Ovary (tissue), 9 donors: ENCODE results near the gene PARN. TPM values are rescaled to one million over a fixed set of nuclear protein-coding genes. Genes with fewer than 3 reads are reported as not detected.
"Not testable (repeated sequence)": the region's sequence is repeated elsewhere in the genome, so short reads cannot be mapped to it uniquely, and the experiment has no call there.

Experiments
- DNase-seq, 5 donors: peaks; one replicate each; pipeline ENCODE4 v3.0.0-alpha.2; 2019 to 2020
- H3K27ac ChIP-seq, 2 donors: fragments of 200-600 bp; one replicate each; pipeline versions ENCODE4 v1.5.1 to v1.8.0; 2019 to 2022
- H3K27me3 ChIP-seq: fragments of 200-600 bp; one replicate; pipeline ENCODE4 v1.8.0; 2022
- H3K36me3 ChIP-seq: fragments of 200-600 bp; sonication (generic); one replicate; pipeline ENCODE4 v1.5.1; 2019
- H3K4me1 ChIP-seq: one replicate; pipeline ENCODE4 v1.8.1; 2013; ENCODE audit warnings: mild to moderate bottlenecking, moderate library complexity; ENCODE audit not compliant: insufficient read depth
- H3K4me3 ChIP-seq: fragments of 200-600 bp; sonication (generic); one replicate; pipeline ENCODE4 v1.5.1; 2017
- H3K9me3 ChIP-seq, 2 donors: fragments of 200-600 bp in 1 of 2; sonication (generic) in 1 of 2; one replicate each; pipeline versions ENCODE4 v1.5.1 to v1.8.1; 2013 to 2019; ENCODE audit warnings: mild to moderate bottlenecking in 1 of 2, moderate library complexity in 1 of 2
- CTCF ChIP-seq, 3 donors: fragments of 450-650 bp in 2 of 3; fragments of 200-600 bp in 1 of 3; IDR thresholded peaks; one replicate each; pipeline versions ENCODE4 v1.5.1 to v1.8.0; 2016 to 2022; ENCODE audit warnings: antibody characterized with exemption in 3 of 3, mild to moderate bottlenecking in 1 of 3
- EP300 ChIP-seq: sonication (generic); formaldehyde crosslinking; IDR thresholded peaks from one replicate; pipeline ENCODE4 v1.6.1; 2017; ENCODE audit warnings: antibody characterized with exemption
- POLR2A ChIP-seq: fragments of 450-650 bp; IDR thresholded peaks from one replicate; pipeline ENCODE4 v1.6.1; 2017; ENCODE audit warnings: antibody characterized with exemption, mild to moderate bottlenecking, moderate library complexity
- WGBS, 3 donors: extraction: QIAGEN DNeasy Blood & Tissue Kit in 1 of 3; methylation state at CpG; one replicate each; pipeline versions ENCODE4 v1.1.5 to v1.1.7; 2013 to 2017; 5-methylcytosine and 5-hydroxymethylcytosine counted together
- intact Hi-C, 4 donors: fragments of 100-400 bp; cut with DNase I; formaldehyde crosslinking; loops; one replicate each; pipeline versions ENCODE4 v1.11.0 to v1.15.1; 2022 to 2023
- polyA plus RNA-seq, 2 donors: library from polyadenylated mRNA; stranded (reverse); fragments of 200-250 nt in 1 of 2; fragments of 350-450 nt in 1 of 2; fragmentation: Illumina TruSeq in 1 of 2; extraction: RNeasy Lipid Tissue Mini Kit (QIAGEN cat#74804) in 1 of 2; gene quantifications; one replicate each; pipeline ENCODE4 v1.2.3, GENCODE V29; 2013 to 2014
- total RNA-seq, 7 donors: library from RNA; depleted of rRNA in 2 of 7; stranded (reverse); fragments of >200 nt in 2 of 7; fragmentation: NEBNext Ultra II Directional in 3 of 7; extraction: Animal tissue kit (Norgen Biotek cat#: 25700) in 3 of 7; gene quantifications; one replicate each; pipeline versions ENCODE4 v1.1.0 to v1.2.4, GENCODE V29; 2016 to 2023
- donor health status: DM: no; HTN: no; CAD: no; lungs with moderate emphysema.
- donor health status: DM: no; HTN: no; CAD: no.
- donor health status: Bipolar disorder and iron deficiency.
- donor health status: DM: yes; HTN: yes; CAD: no.
- donor health status: DM: no; HTN: no; CAD: no.
- donor health status: DM: yes; HTN: yes; CAD: no.

The PARN gene
- total and polyA plus RNA-seq, 9 donors = 19.5 to 42.0 (median 29.0) TPM

DNA sequence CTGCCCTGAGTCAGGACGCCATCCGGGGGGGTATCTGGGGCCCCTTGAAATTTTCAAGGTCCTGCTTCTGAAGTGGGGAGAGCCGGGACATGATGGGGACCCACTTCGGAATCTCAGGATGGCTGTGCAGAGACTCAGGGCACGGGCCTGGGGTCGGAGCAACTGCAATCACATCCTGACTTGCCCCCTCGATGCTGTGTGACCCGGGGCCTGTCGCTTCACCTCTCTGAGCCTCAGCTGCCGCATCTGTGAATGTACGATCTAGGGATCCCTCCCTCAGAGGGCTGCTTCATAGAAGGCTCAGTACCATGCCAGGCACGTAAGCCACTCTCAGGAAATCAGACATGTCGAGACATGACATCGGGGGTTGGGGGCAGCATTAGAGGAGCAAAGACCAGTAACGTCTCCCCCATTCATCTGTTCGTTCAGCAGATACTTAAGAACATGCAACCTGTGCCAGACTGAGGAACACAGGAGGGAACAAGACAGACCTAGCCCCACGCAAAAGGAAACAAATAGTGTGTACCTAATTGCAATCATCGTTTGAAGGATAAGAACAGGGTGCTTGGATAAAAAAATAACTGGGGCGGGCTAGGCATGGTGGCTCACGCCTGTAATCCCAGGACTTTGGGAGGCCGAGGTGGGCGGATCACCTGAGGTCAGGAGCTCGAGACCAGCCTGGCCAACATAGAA is 229.6 kb downstream of the PARN start:
- no peak overlapping the region for H3K27ac ChIP-seq
- TF ChIP-seq POLR2A = no peak

DNA sequence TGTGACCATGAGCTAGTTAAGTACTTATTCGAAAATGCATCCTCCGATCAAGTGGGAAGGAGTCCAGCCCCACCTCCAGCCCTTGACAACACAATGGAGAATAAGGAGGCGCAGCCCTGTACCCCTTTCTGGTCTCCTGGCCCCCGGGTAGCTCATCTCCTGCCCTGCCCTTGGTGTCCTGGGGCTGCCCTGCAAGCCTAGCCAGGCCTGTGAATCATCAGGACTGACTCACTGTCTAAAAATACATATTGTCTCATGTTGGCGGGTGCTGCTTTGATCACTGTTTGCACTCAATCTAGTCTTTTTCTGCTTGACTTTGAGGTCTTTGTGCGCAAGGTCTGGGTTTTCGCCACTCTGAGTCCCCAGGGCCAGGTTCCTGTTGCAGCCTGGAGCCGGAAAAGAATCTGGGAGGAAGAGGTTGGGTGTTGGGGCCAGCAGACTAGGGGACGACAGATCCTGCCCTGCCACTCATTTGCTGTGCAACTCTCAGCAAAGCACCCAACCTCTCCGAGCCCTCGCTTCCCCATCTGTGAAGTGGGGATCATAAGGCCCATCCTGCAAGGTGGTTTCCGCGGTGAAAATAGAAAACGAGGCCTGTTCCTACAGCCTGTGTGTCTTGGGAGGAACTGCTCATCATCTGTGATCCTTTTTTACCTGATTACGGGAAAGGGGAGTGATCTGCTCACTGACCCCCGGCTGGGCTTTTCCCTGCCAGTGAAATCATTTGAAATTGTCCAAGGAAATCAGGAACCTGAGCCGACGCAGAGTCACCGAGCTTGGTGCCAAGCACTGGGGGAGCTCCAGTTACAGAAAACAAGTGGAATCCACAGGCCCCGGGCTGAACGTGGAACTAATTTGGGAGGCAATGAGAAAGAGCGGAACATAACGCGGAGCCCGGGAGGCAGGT is 230.4 kb downstream of the PARN start:
- no peaks in the 10 kb centered on the region for H3K36me3 ChIP-seq
- no peaks in the 10 kb centered on the region for H3K9me3 ChIP-seq
- no peak for TF ChIP-seq CTCF (IDR thresholded peaks at IDR 0.05)
- no peak for TF ChIP-seq POLR2A
- no peak for TF ChIP-seq EP300
- peak in 4 of 5 donors; percentile 25 to 48 (median 40) for DNase-seq
- H3K4me1 ChIP-seq = peaks cover 10% of the 10 kb centered on the region
- H3K4me3 ChIP-seq = no peak overlapping the region
- H3K27me3 ChIP-seq = no peaks in the 10 kb centered on the region
- intact Hi-C loops = loop anchor here in 1 of 4 donors (10.0 kb wide), 1 partner anchor 125 kb away; no protein-coding TSS in a partner anchor
- 57 to 60% (median 59%) methylated on average over 25 of the region's 25 CpGs for WGBS, 3 donors
- H3K27ac ChIP-seq = no peak overlapping the region

More for the DNA sequence above, 229.6 kb downstream of the PARN start:
- H3K4me3 ChIP-seq = no peak overlapping the region
- H3K36me3 ChIP-seq = no peaks in the 10 kb centered on the region
- DNase-seq = no peak
- WGBS, 3 donors = 89 to 91% (median 89%) methylated on average over 23 of the region's 23 CpGs
- peaks cover 10% of the 10 kb centered on the region for H3K4me1 ChIP-seq
- intact Hi-C loops = loop anchor here in 1 of 4 donors (10.0 kb wide), 1 partner anchor 124 kb away; no protein-coding TSS in a partner anchor
- no peaks in the 10 kb centered on the region for H3K27me3 ChIP-seq
- H3K9me3 ChIP-seq = no peaks in the 10 kb centered on the region

- WGBS, 3 donors = 83 to 94% (median 92%) methylated on average over 11 of the region's 11 CpGs
- no peaks in the 10 kb centered on the region for H3K36me3 ChIP-seq
- H3K4me3 ChIP-seq = no peak overlapping the region
- H3K4me1 ChIP-seq = peaks cover 10% of the 10 kb centered on the region
- TF ChIP-seq CTCF (IDR thresholded peaks at IDR 0.05) = no peak
- TF ChIP-seq EP300 = no peak
- TF ChIP-seq POLR2A = no peak
- no peaks in the 10 kb centered on the region for H3K9me3 ChIP-seq
- intact Hi-C loops = no loop called here
- H3K27me3 ChIP-seq = no peaks in the 10 kb centered on the region
- no peak for DNase-seq
- no peak overlapping the region for H3K27ac ChIP-seq
These were observed 231.9 kb downstream of the PARN start for GRCh38 chr16:14398014-14398717.

DNA sequence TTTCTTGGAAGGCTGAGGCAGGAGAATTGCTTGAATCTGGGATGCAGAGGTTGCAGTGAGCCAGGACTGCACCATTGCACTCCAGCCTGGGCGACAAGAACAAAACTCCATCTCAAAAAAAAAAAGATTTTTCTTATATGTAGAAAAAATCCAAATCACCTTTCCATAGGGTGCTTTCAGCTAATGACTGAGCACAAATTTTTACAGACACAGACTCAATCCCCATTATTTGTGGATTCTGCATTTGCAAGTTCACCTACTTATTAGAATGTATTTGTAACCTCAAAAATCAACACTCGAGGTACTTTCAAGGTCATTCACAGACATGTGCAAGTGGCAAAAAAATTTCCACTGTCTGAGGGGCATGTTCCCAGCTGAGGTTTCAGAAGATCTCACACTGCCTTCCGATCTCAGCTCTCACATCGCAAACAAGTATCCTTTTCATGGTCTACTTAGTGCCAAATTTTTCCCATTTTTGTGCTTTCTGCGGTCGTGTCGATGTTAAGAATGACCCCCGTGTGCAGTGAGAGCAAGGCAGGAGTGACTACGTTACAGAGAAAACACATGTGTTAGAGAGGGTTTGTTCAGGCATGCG is 234.3 kb downstream of the PARN start:
- H3K4me1 ChIP-seq, H3K27ac ChIP-seq, H3K36me3 ChIP-seq, intact Hi-C loops, H3K4me3 ChIP-seq, H3K9me3 ChIP-seq, H3K27me3 ChIP-seq, DNase-seq: not testable (repeated sequence)
- WGBS, 3 donors = 10 to 21% (median 14%) methylated on average over 10 of the region's 10 CpGs

- intact Hi-C loops = no loop called here
- H3K27me3 ChIP-seq = no peaks in the 10 kb centered on the region
- peaks cover 3% of the 10 kb centered on the region for H3K4me1 ChIP-seq
- H3K9me3 ChIP-seq = no peaks in the 10 kb centered on the region
- H3K4me3 ChIP-seq = no peak overlapping the region
- no peak for TF ChIP-seq CTCF (IDR thresholded peaks at IDR 0.05)
- TF ChIP-seq POLR2A = no peak
- TF ChIP-seq EP300 = no peak
- no peak for DNase-seq
- no peak overlapping the region for H3K27ac ChIP-seq
- WGBS, 3 donors = 85 to 91% (median 88%) methylated on average over 3 of the region's 3 CpGs
- no peaks in the 10 kb centered on the region for H3K36me3 ChIP-seq
These were observed 235.2 kb downstream of the PARN start for GRCh38 chr16:14394834-14395233.
